Amniotic epithelial cell (primary cell): ENCODE results near the gene PLXNA4.

Experiments
- DNase-seq: peaks from one replicate; pipeline ENCODE4 v3.0.0-alpha.2; 2010; ENCODE audit warnings: low read depth

Gene PLXNA4

DNA sequence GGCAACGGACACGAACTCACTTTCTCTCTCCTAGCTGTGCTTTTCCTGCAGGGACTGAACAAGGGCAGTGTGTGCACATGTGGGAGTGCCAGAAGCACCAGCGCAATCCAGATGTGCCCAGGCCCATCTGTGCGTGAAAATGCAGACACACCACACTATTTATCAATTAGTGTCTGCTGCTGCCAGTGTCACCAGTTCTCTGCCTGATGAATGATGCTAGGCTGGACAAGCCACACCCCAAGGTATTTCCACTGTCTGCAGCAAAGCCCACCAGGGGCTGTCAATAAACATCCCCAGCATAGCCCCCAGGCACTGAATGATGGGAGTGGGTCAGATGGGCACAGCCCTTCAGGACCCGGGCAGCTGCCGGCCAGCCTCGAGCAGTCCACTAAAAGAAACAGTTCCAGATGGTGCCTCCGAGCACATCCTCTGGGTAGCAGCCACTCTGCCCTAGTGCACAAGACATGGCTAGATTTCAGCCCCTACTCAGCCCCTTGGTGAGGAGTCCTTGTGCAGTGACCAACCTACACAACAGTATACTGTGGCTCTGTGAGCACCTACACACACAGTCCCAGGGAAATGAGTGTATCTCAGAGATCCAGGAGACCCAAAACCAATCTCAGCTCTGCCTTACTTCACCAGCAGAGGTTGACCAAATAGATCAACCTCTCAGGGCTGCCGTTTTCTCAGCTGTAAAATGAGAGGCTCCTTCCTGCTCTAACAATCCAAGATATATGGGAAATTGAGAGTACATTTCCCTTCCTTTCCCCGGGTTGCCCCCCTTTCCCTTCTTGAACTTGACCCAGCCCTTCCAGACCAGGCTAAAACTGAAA, 314.7 kb downstream of the PLXNA4 start:
- no peak for DNase-seq

DNA sequence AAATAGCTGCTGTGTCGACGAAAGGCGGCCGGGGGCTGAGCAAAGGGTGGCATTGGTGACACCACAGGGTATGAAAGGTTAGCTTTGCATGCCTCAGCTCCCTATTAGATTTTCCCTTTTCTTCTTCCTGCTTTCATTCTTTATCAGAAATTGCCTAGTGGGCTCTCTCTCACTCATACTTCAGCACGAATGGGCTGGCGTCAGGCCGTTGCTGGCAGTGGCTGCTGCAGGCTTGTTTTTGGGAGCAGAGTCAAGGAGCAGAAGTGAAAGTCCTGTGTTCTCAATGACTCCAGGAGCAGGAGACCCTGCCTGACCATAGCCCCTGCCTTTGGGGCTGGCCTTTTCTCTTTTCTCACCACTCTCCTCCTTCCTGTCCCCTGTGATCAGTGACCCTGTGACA, 318.0 kb downstream of the PLXNA4 start:
- no peak for DNase-seq

DNA sequence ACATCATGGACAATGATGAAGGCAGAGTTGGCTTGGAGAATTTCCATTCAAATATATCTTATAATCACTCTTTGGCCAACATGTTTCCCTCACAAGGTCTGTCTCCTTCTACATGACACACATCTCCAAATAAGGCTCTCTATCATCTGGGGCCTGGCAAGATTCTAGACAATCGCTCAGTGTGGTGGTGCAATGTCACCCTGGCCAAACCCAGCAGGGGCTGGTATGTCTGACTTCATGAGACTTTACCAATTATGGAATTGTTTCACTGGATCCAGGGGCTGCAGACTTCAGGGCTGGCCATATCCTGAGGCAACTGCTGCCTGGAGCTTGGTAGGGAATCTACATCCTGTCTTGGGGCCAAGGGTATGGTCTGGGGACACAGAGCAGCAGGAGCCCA, 319.0 kb downstream of the PLXNA4 start:
- no peak for DNase-seq

DNA sequence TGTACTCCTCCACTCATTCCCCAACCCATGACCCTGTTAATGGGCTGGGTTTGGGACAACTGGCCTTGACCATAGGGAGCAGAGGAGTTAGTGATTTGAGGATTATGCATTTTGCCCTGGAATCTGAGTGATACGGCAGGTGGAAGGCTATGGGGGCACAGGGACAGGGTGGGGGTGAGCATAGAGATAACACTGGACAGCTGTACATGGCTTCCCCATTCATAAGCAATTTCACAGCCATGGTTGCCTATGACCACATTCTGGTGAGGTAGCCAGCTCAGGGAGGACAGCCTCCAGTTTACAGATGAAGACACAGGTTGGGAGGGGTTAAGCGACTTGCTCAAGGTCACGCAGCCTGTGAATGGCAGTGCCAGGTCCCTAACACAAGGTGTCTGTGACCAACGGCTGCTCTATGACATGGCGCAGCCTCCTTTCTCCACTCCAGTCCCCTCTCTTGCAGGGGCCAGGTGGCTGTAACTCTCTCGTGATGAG, 319.5 kb downstream of the PLXNA4 start:
- no peak for DNase-seq

DNA sequence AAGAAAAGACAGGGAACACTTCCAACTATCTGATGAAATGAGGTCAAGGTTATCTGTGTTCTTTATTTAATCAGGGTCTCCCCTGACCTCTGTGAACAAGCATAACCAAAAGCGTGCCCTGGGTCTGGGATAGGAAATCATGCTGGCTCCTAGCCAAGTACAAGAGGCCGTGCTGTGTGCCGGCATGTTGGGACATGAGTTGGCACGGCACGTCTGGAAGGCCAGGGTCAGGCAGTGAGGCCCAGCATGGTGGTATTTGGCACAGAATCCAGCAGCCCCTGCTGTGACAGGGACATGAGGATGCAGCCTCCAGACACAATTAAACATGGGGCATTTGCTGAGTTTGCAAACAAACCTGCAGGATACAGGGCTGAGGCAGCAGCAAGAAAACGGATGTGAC, 320.4 kb downstream of the PLXNA4 start:
- DNase-seq, result no peak

DNA sequence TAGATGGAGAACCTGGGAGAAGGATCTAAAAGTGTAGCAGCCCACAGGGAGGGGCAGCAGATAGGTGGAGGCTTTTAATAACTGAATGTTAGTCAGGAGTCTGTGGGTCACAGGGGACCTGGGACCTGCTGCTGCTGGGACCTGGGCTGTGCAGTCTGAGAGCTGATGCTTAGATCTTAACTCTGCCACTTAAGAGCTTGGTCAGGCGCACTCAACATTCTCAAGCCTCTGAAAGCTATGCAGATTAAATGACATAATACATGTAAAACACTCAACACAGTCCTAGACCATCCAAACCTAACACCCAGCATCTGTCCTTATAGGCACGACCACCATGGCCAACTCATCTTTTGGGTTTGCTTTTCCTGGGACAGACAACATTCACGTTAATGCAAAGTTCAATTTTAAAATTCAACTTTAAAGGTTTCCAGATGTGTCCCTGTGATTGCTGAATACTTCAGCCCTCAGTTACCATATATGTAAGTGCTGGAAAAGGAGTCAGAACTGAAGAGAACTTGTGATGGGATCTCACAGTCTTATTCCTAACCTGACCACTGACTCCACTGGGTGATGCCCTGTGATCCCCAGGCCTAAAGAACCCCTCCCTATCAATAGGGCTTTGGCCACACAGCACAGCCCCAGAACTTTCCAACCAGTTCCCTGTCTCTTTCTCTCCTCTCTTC, 321.0 kb downstream of the PLXNA4 start:
- no peak for DNase-seq

DNA sequence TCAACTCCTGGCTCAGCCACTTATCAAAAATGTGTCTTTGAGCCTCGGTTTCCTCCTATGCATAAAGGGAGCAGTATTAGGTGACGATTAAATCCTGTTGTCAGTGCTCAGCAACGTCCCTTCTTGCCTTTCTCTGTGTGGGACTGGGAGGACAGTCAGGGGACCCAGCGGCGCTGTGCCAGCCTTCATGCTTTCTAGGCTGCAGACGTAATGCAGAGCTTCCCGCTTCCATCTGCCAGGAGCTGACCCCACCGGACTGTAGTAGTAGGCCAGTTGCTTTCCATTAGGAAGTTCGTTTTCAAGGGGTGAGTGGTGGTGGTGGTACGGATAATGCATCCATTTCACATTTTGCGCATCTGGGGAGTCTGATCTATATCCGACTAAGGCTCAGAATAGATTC, 321.8 kb downstream of the PLXNA4 start:
- DNase-seq, result no peak

DNA sequence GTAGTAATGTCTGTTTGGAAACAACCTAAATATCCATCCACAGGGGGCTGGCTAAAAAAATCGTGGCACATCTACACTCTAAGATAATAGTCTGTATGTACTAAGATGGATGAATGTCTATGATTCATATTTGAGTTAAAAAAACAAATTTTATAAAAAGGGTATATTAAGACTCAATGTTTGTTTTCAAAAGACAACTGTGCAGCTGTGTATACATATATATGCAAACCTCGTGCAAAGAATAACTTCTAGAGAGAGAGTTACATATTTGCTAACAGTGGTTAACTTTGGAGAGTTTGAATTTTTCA, 323.5 kb downstream of the PLXNA4 start:
- no peak for DNase-seq

DNA sequence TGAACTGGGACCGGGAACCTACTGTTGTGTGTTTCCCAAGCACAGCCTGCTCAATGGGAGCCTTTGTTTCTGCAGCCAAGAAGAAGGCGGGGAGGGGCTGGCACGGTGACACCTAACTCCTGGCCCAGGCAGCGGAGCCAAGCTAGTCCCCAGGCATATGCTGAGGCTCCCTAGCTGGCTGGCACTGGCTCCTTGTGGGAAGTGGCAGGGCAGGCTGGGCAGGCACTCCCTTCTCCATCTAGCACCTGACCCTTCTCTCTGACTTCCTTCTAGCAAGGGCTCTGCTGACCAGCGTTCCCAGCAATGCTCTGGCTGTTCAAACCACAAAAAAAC, 325.0 kb downstream of the PLXNA4 start:
- DNase-seq, result no peak

DNA sequence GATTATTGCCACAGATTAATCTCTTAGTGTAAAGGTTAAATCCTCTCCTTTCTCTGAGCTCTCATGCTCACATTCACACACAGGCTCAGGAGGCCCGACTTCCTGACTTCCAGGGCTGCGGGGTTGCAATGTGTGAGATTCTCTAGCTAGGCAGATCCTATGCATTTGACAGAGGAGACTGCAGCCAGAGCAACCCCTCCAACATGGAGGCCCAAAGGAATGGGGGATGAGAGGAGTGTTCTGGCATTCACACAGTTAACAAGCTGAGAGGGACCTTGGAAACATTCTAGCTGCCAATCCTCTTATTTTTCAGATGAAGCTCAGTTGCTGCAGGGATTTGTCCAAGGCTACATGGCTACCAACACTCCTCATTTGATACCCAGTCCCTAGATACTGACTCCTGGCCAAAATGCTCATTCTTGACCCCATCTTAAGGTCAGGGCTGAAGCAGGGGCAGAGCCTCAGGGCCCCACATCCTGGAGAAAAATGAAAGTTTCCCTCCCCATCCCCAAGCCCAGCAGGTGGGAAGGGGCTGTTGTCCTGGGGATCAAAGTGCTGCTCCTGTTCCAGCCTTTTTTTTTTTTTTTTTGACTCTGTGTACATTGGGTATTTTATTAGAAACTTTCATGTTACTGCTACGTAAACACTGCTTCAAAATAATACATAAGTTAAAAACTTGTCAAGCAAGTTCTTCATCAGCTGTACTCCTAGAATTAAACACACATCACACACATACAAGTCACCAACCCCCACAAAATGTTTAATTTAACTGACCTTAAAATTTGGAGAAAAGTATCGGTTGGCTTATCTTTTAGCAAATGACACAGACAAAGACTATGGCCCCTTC, 325.6 kb downstream of the PLXNA4 start:
- no peak for DNase-seq

DNA sequence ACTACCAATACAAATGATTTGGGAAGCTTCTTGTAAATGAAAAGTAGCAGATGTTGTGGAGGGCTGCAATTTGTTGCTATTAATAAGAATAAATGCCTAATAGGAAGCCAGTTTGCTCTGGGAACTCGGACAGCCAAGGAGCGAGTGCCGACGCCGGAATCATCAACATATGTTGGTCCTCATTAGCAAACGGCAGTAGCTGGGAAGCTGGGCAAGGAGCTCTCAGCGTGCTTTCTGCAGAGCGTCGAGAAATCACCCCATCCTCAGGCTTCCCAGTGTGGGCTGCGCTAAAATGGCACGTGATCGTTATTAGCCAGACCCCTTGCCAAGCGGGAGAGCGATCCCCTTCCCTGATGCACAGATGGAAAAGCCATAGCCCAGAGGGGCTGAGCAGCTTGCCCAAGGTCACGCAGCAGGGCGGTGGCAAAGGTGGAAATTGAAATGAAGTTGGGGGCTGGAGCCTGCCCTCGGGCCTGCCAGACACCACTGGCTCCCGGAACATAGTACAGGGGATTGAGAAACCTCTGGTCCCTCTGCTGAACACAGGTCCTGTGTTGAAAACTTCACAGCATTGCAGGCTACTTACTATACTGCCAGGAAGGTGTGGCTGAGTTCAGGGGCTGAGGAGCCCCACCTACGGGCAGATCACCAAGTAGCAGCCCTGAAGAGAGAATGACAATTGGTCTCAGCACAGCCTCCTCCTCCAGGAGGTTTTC, 326.9 kb downstream of the PLXNA4 start:
- DNase-seq, result no peak

DNA sequence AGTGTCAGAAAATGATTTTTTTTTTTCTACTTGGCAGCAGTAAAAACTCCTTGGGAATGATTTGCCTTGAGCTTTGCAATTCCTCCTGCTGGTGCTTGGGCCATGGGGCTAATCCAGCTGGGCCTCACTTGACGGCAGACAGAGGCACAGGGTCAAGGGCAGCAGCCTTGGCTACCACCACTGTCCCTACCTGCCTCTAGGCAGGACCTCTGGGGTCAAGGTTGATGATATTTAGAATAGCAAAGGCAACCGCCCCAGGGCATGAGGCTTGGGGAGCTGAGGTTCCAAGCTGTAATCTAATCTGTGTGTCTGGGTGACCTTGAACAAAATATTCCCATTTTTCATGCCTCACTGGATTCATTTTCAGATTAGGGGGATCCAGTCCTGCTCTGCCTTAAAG, 327.4 kb downstream of the PLXNA4 start:
- DNase-seq, result no peak

DNA sequence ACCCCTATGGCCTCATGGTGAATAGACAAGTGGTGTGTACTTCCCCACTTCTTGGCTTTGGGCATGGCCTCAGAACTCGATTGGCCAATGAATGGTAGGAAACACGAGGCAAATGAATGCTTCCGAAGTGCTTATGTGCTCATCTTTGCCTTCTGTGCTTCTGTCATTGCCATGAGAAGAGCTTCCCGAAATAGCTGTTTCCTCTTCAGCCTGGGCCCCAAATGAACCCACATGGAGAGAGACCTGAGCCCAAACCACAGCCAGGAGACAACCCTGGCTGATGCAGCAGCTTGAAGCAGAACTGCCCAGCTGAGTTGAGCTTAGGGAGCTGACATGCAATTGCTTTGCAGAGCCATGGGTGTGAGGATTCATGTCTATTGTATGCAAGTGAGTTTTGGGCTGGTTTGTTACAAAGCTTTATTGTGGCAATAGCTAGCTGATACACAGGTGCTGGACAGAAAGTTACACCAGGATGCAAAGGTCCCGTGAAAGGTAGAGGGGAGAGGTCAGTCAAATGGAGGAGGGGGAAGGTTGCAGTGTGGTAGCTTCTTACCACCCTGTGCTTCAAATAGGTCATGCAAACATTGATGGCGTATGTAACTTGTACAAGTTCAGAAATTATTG, 328.2 kb downstream of the PLXNA4 start:
- DNase-seq, result no peak

DNA sequence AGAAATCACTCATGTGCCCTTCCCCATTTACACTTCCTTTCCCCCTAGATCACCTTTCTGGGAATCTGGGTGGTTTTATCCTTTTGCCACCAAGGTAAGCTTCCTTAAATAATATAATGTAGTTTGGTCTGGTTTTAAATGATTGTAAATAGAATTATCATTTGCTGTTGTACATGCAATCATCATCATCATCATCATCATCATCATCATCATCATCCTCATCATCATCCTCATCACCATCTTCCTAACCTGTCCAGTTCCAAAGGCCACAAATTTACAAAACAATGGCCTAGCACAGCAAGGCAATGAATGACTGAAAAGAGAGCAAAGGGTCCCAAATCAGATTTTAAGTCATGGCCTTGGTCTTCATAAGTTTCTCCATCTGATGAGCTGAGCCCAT, 329.7 kb downstream of the PLXNA4 start:
- no peak for DNase-seq

DNA sequence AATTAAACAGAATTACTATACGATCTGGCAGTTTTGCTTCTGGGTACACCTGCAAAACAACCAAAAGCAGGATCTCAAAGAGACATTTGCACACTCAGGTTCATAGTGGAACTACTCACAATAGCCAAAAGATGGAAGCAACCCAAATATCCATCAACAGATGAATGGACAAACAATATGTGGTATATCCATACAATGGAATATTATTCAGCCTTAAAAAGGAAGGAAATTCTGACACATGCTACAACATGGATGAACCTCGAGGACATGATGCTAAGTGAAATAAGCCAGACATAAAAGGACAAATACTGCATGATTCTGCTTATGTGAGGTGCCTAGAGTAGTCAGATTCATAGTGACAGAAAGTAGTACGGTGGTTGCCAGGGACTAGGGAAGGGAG, 330.7 kb downstream of the PLXNA4 start:
- DNase-seq, result no peak

DNA sequence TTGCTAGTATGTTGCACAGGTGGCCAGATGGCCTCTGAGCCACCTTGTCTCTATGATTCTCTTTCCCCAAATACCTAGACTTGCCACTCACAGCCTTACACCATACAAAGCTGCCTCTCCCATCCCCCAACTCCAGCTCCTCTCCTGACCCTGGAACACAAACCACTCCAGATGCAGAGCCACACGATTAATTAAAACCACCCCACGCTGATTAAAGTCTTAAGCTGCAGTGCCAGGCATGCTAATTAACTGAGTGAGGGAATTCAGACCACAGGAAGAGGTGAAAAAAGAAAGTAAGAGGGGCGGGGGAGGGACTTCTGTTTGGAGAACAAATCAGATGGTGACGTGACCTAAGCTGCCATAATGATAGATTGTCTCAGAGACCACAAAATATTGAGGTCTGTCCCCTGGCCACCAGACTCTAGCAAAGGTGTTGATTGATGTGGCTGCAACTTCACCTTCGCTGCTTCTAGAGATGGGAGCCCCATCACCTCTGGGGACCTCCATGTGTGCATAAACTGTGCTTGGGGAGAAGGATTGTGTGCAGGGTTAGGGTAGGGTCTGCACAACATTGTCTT, 331.3 kb downstream of the PLXNA4 start:
- DNase-seq, result no peak

DNA sequence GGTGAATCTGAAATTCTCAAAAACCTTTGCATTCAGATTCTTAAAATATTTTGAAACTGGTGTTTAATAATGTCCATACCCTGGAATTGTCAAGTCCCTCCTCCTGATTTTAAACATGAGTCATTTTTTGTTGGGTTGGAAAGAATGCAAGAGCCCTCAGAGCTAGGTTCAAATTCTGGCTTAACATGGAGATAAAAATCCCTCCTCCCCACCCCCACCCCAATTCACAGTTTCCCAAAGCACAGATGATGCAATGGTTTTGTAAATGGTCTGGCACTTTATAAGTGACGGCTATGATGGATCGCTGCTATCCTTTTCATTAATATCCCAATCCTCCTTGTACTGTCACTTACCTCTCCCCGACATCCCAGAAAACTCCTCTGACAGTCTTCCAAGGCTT, 332.8 kb downstream of the PLXNA4 start:
- no peak for DNase-seq

DNA sequence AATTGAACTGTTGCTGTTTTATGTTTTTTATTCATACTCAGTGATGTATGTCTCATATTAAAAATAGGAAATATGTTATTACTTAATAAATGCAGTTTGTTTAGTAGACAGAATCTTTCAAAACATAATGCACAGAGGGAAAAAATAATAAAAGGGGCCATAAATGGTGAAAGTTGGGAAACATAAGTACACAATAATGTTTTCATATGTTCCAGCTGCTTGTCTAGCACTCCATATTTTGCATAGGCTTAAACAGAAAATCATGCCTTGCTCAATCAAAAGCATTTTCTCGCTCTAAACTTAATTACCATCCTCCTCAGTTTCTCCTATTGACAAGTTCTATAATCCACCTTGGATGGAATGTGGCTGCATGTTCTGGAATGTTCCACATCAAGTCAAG, 333.2 kb downstream of the PLXNA4 start:
- DNase-seq, result no peak

DNA sequence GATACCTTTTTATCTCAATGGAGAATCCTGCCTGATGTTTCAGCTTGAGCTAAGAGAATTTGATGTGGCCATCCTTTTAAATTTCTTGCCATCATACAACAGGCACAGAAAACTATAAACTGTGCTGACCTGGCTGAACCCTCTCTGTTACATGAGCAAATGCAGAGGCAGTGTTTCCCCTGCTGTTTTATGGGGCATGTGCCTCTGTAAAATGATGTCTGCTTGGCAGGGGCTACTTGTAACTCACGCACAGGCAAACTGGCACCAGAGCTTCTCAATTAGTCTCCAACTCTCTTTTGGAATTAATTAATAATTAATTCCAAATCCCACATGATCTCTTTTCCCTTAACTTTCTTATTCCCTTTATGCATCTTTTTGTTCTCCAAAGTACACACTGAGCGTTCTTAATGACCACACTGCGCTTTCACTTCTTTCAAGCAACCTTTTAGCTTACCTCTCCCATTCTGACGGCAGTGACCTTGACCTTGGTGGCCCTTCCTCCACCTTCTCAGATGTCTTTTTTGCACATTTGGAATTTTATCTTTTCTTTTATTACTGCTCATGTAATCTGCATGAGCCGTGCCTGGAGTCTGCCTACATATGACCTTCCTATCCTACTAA, 334.0 kb downstream of the PLXNA4 start:
- no peak for DNase-seq

DNA sequence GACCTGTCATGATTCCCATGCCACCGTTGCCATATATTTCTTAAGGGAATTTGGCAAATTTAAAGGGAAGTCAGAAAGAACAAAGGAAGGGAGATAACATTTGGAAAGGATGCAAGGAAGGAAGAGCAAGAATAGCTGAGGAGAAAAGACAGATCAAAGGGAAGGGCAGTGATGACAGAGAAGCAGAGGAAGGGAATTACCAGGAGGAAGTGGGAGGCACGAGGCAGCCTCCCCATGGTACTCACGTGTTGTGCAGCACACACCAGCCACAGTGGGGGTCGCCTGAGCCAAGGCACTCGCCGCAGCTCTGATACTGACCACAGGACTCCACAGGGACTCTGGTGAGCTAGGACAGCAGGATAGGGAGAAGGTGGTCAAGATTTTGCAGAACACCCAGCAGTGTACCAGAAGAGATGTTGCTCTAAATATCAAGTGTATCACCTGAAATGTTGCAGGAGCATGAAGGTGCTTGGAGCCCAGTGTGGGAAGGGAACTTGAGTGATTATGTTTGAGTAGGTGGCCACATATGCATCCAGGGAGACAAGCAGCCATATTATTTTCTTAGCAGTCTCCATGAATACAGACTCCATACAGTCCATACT, 335.3 kb downstream of the PLXNA4 start:
- no peak for DNase-seq

DNA sequence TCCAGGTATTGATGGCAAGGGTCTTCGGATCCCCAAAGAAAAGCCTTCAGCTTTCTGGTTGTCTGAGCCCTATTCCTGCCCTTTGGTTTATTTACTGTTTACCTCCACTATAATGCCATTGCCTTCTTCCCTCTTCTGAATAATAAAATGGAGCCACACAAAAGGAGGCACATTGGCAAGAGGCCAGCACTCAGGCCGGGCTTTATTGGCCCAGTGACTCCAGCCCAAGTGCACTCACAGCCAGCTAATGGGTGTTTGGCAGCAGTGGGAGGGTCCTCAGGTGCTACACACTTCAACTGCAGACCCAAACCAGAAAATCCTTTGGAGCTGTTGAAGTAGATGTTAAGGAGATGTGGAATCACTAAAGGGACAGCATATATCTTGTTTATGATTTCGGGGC, 336.0 kb downstream of the PLXNA4 start:
- no peak for DNase-seq
